ENCODE measurements around the gene MAPKAPK2.

The MAPKAPK2 gene

GRCh38 chr1:206676499-206676898, 8.2 kb upstream of the MAPKAPK2 start:
- no peak overlapping the region for H3K4me3 ChIP-seq (ENCODE audit: low read depth, low read length)
- ChIA-PET CTCF (interaction anchor here (0.5 to 6.2 kb wide), 5 partner anchors 12 to 402 kb away, joined by 3 to 70 read pairs (median 5); no protein-coding TSS in a partner anchor), POLR2A (interaction anchor here (2.4 kb wide), 1 partner anchor 42 kb away, joined by 7 read pairs; the partner anchor contains the start of gene DYRK3)

GRCh38 chr1:206678490-206678889, 6.2 kb upstream of the MAPKAPK2 start:
- no peaks in the 10 kb centered on the region for H3K4me1 ChIP-seq (ENCODE audit: control insufficient read depth, insufficient read depth, low read length)
- CTCF ChIA-PET, result interaction anchor here (2.7 kb wide), 1 partner anchor 15 kb away, joined by 9 read pairs; no protein-coding TSS in a partner anchor

More at GRCh38 chr1:206676499-206676898, 8.2 kb upstream of the MAPKAPK2 start:
- Histone ChIP-seq H3K4me1 (ENCODE audit: control insufficient read depth, insufficient read depth, low read length) (no peaks in the 10 kb centered on the region), H3K36me3 (ENCODE audit: control insufficient read depth in 2 of 2, insufficient read depth in 1 of 2, low read length in 2 of 2) (no peaks in the 10 kb centered on the region), H3K9me3 (ENCODE audit: control insufficient read depth, insufficient read depth, low read depth, low read length) (no peaks in the 10 kb centered on the region), H3K27ac (ENCODE audit: extremely low read depth, low read depth, low read length) (no peak overlapping the region)
- TF ChIP-seq ZNF518A (tag by site-specific recombination; conservative IDR thresholded peaks at IDR 0.05; ENCODE audit: low read depth) (no peak), ZSCAN23 (tag by site-specific recombination; IDR thresholded peaks at IDR 0.05) (no peak), ZNF324 (tag by site-specific recombination; IDR thresholded peaks at IDR 0.05) (no peak)

More at GRCh38 chr1:206678490-206678889, 6.2 kb upstream of the MAPKAPK2 start:
- Histone ChIP-seq H3K36me3 (ENCODE audit: control insufficient read depth in 2 of 2, insufficient read depth in 1 of 2, low read length in 2 of 2) (no peaks in the 10 kb centered on the region), H3K27ac (ENCODE audit: extremely low read depth, low read depth, low read length) (no peak overlapping the region), H3K4me3 (ENCODE audit: low read depth, low read length) (no peak overlapping the region), H3K9me3 (ENCODE audit: control insufficient read depth, insufficient read depth, low read depth, low read length) (no peaks in the 10 kb centered on the region)
- no peak for TF ChIP-seq ZFP41 (tag by site-specific recombination; IDR thresholded peaks at IDR 0.05; ENCODE audit: borderline replicate concordance)
- no peak for TF ChIP-seq ATF2 (tag by site-specific recombination; IDR thresholded peaks at IDR 0.05; ENCODE audit: low read depth)
- no peak for TF ChIP-seq ZNF416 (tag by site-specific recombination; IDR thresholded peaks at IDR 0.05)
- TF ChIP-seq ZBTB10 (tag by site-specific recombination; IDR thresholded peaks at IDR 0.05), result no peak
- no peak for TF ChIP-seq ZNF664 (tag by site-specific recombination; IDR thresholded peaks at IDR 0.05)
- no peak for TF ChIP-seq ZSCAN4 (tag by site-specific recombination; IDR thresholded peaks at IDR 0.05)
- POLR2A ChIA-PET, result no interaction called here

Data from HEK293 (cell line).